SIG-M5 (cell line): ENCODE data around the gene TRIM71.
"Not testable (repeated sequence)": the region's sequence is repeated elsewhere in the genome, so short reads cannot be mapped to it uniquely, and the experiment has no call there.

Experiments
- DNase-seq: peaks from one replicate; lab custom pipeline; 2025; lab: John Stamatoyannopoulos, UW

Gene TRIM71

DNA sequence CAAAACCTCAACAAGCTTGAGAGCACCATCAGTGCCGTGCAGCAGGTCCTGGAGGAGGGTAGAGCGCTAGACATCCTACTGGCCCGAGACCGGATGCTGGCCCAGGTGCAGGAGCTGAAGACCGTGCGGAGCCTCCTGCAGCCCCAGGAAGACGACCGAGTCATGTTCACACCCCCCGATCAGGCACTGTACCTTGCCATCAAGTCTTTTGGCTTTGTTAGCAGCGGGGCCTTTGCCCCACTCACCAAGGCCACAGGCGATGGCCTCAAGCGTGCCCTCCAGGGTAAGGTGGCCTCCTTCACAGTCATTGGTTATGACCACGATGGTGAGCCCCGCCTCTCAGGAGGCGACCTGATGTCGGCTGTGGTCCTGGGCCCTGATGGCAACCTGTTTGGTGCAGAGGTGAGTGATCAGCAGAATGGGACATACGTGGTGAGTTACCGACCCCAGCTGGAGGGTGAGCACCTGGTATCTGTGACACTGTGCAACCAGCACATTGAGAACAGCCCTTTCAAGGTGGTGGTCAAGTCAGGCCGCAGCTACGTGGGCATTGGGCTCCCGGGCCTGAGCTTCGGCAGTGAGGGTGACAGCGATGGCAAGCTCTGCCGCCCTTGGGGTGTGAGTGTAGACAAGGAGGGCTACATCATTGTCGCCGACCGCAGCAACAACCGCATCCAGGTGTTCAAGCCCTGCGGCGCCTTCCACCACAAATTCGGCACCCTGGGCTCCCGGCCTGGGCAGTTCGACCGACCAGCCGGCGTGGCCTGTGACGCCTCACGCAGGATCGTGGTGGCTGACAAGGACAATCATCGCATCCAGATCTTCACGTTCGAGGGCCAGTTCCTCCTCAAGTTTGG lies 72.9 kb downstream of the TRIM71 start:
- no peak for DNase-seq

GRCh38 chr3:32891365-32891764 lies 73.6 kb downstream of the TRIM71 start:
- no peak for DNase-seq

GRCh38 chr3:32892625-32893598 lies 75.1 kb downstream of the TRIM71 start:
- no peak for DNase-seq

- no peak for DNase-seq
Measured at GRCh38 chr3:32894977-32895376, 77.2 kb downstream of the TRIM71 start.

DNA sequence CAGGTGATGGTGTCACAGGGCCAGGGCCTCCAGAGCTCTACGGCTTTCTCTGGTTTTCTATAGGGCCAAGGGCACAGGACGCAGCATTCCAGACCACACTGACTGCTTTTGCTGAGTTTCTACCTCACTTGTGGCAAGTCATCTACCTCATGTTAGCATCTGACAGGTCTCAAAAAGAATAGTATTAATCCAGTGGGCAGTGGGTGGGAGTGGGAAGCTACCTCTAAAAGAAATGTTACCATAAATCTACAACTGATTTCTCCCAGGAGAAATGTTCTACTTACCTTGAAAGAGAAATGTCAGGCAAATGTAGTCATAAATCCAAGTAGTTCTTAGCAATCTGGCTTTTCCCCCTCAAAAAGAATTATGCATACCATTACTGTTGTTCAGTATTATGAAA lies 77.9 kb downstream of the TRIM71 start:
- DNase-seq: no peak

DNA sequence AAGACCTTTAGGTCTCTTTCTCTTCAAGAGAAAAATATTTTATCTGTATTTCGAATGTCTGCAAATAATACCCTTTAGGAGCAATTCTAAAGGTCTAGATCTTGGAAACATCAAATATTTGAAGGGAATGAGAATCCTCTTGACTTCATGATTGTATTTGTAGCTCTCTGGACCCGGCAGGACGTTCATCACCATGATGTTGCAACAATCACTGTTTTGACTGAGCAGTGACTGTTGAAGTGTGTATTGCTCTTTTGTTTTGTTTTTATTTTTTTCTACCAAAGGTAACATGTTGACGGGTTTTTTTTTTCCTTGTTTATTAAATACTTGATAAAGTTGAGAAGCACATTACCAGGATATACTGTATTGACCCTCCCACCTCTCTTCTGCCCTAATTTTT lies 78.3 kb downstream of the TRIM71 start:
- no peak for DNase-seq

GRCh38 chr3:32897001-32897601 lies 79.3 kb downstream of the TRIM71 start:
- DNase-seq: no peak

DNA sequence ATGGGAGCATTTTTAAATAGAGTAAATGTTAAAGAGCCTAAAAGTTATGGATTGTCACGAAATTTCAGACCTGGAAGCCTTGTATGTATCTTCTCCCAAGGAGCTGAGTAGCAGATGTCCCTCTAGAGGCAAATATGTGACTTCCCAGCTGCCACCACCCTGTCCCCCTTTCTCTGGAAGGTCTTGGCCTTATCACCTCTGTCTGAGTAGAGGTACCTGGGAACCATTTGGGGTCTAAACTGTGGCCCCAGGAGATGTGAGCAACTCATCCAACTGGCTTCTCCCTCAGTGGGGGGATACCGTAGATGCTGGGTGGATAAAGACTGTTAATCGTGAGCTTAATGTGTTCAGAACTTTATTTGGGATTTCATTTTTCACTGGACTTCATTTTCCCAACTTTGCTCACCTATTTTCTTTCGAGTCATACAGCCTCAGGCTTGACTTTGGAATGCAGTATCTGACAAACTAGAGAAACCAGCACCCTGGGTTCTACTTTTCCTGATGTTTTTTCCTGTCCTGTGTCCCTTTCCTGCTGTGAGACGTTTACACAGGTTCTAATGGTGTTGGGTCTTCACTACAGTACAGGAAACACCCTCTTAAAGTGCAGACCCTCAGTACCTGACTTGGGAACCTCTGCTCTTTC lies 80.3 kb downstream of the TRIM71 start:
- DNase-seq: no peak

DNA sequence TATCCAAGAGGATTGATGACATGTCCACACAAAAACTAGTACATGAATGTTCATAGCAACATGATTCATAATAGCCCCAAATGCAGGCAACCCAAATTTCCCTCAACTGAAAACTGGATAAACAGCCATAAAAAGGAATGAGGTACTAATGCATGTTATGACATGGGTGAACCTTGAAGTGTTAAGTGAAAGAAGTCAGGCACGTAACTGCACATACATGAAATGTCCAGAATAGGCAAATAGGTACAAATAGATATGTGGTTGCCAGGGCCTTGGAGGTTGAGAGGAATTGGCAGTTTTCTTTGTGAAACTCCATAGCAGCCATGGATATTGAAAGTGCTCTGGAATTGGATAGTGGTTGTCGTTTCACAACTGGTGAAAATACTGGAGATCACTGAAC lies 81.5 kb downstream of the TRIM71 start:
- DNase-seq: no peak

GRCh38 chr3:32901005-32901932 lies 83.5 kb downstream of the TRIM71 start:
- DNase-seq: no peak

DNA sequence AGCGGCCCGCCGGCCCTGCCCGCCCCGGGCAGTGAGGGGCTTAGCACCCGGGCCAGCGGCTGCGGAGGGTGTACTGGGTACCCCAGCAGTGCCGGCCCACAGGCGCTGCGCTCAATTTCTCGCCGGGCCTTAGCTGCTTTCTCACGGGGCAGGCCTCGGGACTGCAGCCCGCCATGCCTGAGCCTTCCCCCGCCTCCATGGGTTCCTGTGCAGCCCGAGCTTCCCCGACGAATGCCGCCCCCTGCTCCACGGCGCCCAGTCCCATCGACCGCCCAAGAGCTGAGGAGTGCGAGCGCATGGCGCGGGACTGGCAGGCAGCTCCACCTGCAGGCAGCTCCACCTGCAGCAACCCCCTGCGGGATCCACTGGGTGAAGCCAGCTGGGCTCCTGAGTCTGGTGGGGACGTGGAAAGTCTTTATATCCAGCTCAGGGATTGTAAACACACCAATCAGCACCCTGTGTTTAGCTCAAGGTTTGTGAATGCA lies 85.1 kb downstream of the TRIM71 start:
- DNase-seq: not testable (repeated sequence)

- DNase-seq: no peak
Measured at GRCh38 chr3:32903953-32904352, 86.2 kb downstream of the TRIM71 start.

DNA sequence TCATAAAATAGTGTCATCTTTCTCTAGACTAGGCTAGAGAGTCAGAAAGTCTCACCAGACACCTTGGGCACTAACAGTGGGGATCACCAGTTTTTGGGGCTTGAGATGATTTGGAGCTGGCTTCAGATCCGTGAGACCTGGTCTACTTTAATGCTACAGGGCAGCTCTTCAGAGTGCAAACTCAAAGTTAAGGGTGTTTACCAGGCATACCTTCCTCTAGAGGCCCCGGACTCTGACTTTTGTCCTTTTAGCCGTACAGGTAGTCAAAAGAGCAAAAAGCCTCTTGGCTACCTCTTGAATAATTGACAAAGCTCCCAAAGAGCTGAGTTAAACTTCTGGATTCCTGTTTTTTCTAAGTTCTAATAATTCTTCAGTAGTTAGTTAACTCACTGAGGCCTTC lies 92.2 kb downstream of the TRIM71 start:
- no peak for DNase-seq

- DNase-seq: no peak
Measured at GRCh38 chr3:32910954-32911353, 93.2 kb downstream of the TRIM71 start.

DNA sequence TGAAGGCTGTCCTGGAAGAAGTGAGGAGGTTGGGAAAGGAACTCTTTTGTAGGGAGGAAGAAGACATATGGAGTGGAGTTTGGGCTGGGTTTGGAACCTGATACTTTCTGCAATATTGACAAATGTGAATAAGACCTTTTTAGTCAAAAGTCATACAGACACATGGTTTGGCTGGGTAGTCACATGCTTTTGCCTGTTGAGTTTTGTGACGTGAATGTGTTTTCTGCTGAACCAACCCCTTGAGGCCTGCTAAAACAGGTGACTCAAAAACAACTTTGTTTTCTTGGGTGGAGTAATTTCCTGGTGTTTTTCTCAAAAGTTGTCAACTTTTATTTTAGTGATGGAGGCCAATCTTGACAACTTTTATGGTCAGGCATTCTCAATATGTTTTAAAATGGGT lies 94.2 kb downstream of the TRIM71 start:
- no peak for DNase-seq

GRCh38 chr3:32913790-32914446 lies 96.1 kb downstream of the TRIM71 start:
- no peak for DNase-seq

GRCh38 chr3:32919920-32920319 lies 102.1 kb downstream of the TRIM71 start:
- no peak for DNase-seq

GRCh38 chr3:32922078-32922477 lies 104.3 kb downstream of the TRIM71 start:
- DNase-seq: no peak

DNA sequence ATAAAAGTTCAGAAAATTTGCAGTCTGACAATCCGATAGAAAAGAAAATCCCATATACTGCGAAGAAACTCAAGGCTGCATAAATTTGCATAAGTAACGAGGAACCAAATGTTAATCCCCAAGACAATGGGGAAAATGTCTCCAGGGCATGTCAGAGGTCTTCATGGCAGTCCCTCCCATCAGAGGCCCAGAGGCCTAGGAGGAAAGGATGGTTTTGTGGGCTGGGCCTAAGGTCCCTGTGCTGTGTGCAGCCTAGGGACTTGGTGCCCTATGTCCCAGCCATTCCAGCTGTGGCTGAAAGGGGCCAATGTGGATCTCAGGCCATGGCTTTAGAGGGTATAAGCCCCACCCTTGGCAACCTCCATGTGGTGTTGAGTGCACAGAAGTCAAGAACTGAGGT lies 112.4 kb downstream of the TRIM71 start:
- no peak for DNase-seq

DNA sequence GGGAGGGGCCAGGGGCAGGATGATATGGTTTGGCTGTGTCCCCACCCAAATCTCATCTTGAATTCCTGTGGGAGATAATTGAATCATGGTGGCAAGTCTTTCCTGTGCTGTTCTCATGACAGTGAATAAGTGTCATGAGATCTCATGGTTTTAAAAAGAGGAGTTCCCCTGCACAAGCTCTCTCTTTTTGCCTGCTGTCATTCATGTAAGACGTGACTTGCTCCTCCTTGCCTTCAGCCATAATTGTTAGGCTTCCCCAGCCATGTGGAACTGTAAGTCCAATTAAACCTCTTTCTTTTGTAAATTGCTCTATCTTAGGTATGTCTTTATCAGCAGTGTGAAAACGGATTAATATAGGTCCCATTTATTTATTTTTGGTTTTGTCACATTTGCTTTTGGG lies 113.5 kb downstream of the TRIM71 start:
- DNase-seq: not testable (repeated sequence)
